ENCODE data around the gene IQGAP3. TPM values are rescaled to one million over a fixed set of nuclear protein-coding genes. Genes with fewer than 3 reads are reported as not detected.

Gene IQGAP3
- total and polyA plus RNA-seq, 2 of the 4 experiments (the other 2 are of a cell fraction): 12.5 to 13.6 TPM

GRCh38 chr1:156560585-156561163, 11.7 kb downstream of the IQGAP3 start:
- Histone ChIP-seq H3K14ac (replicated peaks; ENCODE audit: low read depth, low read length) (no peak overlapping the region), H2AK9ac (replicated peaks; ENCODE audit: low read depth, low read length, poor library complexity) (peak overlapping the region; percentile 60), H4K8ac (ENCODE audit: low read depth in 2 of 2, low read length in 2 of 2) (no peak overlapping the region), H4K20me1 (ENCODE audit: insufficient read depth, low read length) (no peaks in the 10 kb centered on the region), H3K27ac (ENCODE audit: insufficient read depth, low read length) (no peak overlapping the region), H2BK15ac (ENCODE audit: low read depth, low read length) (no peak overlapping the region), H3K18ac (ENCODE audit: low read depth, low read length) (no peak overlapping the region), H3K27me3 (ENCODE audit: control insufficient read depth, insufficient read depth, low read length) (no peaks in the 10 kb centered on the region), H4K5ac (ENCODE audit: low read depth, low read length) (no peak overlapping the region), H2BK20ac (ENCODE audit: low read depth, low read length) (no peak overlapping the region), H2BK5ac (ENCODE audit: low read depth, low read length, poor library complexity, severe bottlenecking) (no peak overlapping the region), H4K91ac (ENCODE audit: insufficient read depth, low read depth, low read length) (no peak overlapping the region), H3K4me1 (ENCODE audit: control insufficient read depth, insufficient read depth, low read length) (peaks cover 1% of the 10 kb centered on the region; the same call in 1 of the 2 replicates), H3K23ac (ENCODE audit: low read depth, low read length) (no peak overlapping the region), H3K4ac (ENCODE audit: low read depth, low read length) (no peak overlapping the region), H3K36me3 (ENCODE audit: control insufficient read depth, insufficient read depth, low read length) (peaks cover 30% of the 10 kb centered on the region), H3K9me1 (ENCODE audit: insufficient read depth, low read length) (peaks cover 8% of the 10 kb centered on the region), H3K9ac (ENCODE audit: low read depth, low read length) (no peak overlapping the region), H2BK120ac (ENCODE audit: low read depth, low read length) (no peak overlapping the region), H3K56ac (ENCODE audit: extremely low read depth, insufficient read depth, low read length) (no peak overlapping the region), H2AFZ (replicated peaks; ENCODE audit: low read length, poor library complexity) (no peak overlapping the region), H3K9me3 (ENCODE audit: control insufficient read depth, insufficient read depth, low read length) (no peaks in the 10 kb centered on the region), H3K4me2 (ENCODE audit: low read depth, low read length) (no peak overlapping the region), H3K79me1 (ENCODE audit: low read depth in 1 of 2, low read length in 2 of 2) (peaks cover 2 to 5% of the 10 kb centered on the region in 2 experiments; a peak in 1 of 4 replicates), H2AK5ac (ENCODE audit: low read depth, low read length) (no peak overlapping the region), H3K4me3 (ENCODE audit: insufficient read depth, low read depth, low read length) (no peak overlapping the region)
- BruUV-seq (replicated peaks): no TSS peak
- intact Hi-C loops (cut with micrococcal nuclease): no loop called here
- TF ChIP-seq NFE2L2 (IDR thresholded peaks at IDR 0.05; ENCODE audit: low read depth, low read length): no peak
- TF ChIP-seq CHD1 (IDR thresholded peaks at IDR 0.05; ENCODE audit: low read depth, low read length): no peak
- no peak for TF ChIP-seq CEBPB (IDR thresholded peaks at IDR 0.05; ENCODE audit: low read depth, low read length)
- TF ChIP-seq ELK1 (IDR thresholded peaks at IDR 0.05; ENCODE audit: borderline replicate concordance, low read depth, low read length): no peak
- TF ChIP-seq MAZ (IDR thresholded peaks at IDR 0.05; ENCODE audit: borderline replicate concordance, low read depth, low read length): no peak
- TF ChIP-seq POLR2A (IDR thresholded peaks at IDR 0.05; ENCODE audit: low read depth, low read length): no peak
- no peak for TF ChIP-seq CTCF (conservative IDR thresholded peaks at IDR 0.05; ENCODE audit: low read depth, low read length)
- no peak for TF ChIP-seq RAD21 (IDR thresholded peaks at IDR 0.05; ENCODE audit: low read length)
- TF ChIP-seq RFX5 (IDR thresholded peaks at IDR 0.05; ENCODE audit: low read depth, low read length): no peak
- TF ChIP-seq FOS (IDR thresholded peaks at IDR 0.05; ENCODE audit: low read depth, low read length): no peak
- TF ChIP-seq MAFK (IDR thresholded peaks at IDR 0.05; ENCODE audit: low read depth, low read length): no peak
- no peak for TF ChIP-seq BHLHE40 (IDR thresholded peaks at IDR 0.05; ENCODE audit: low read depth, low read length)
- TF ChIP-seq RCOR1 (IDR thresholded peaks at IDR 0.05; ENCODE audit: insufficient replicate concordance, low read length): no peak
- no peak for TF ChIP-seq MXI1 (IDR thresholded peaks at IDR 0.05; ENCODE audit: borderline replicate concordance, low read depth, low read length)
- no peak for TF ChIP-seq SMC3 (IDR thresholded peaks at IDR 0.05; ENCODE audit: low read depth, low read length)
- TF ChIP-seq USF2 (IDR thresholded peaks at IDR 0.05; ENCODE audit: low read depth, low read length): no peak
- dilution Hi-C loops (cut with HindIII; ENCODE audit: low sequenced_read_pairs, unreplicated experiment): no loop called here
- ChIA-PET POLR2A (ENCODE audit: unreplicated experiment) (no interaction called here), CTCF (no interaction called here)
- in situ Hi-C loops (cut with MboI; ENCODE audit: low sequenced_read_pairs): no loop called here
- WGBS, 2 experiments (ENCODE audit: extremely low coverage in 2 of 2, insufficient read length in 1 of 2): 89% methylated on average over 2 of the region's 5 CpGs; no CpG with 5 or more reads in 1 of the 2 experiments
- DNase-seq (no peak), ATAC-seq (ENCODE audit: low read depth) (no peak)
